Lung (tissue), 12 donors: ENCODE data around the gene CPM. TPM values are rescaled to one million over a fixed set of nuclear protein-coding genes. Genes with fewer than 3 reads are reported as not detected.
A peak's percentile ranks its signal among the peaks of the same experiment; 100 is the strongest.

Experiments
- ATAC-seq: fragments of 200-7000 bp; cut with Tn5 transposase; one replicate; pipeline ENCODE4 v1.9.1; 2020; ENCODE audit warnings: moderate number of reproducible peaks; ENCODE audit not compliant: insufficient read depth, low FRiP score
- DNase-seq, 3 donors: peaks; one replicate each; pipeline ENCODE4 v3.0.0-alpha.2; 2013 to 2017
- H3K27ac ChIP-seq, 2 donors: one replicate each; pipeline ENCODE4 v1.5.1; 2013; ENCODE audit warnings: mild to moderate bottlenecking in 2 of 2, moderate library complexity in 2 of 2, control low read depth in 1 of 2, inconsistent platforms in 1 of 2, low read depth in 1 of 2, low read length in 1 of 2
- H3K27me3 ChIP-seq, 3 donors: one replicate each; pipeline ENCODE4 v1.5.1; 2013; ENCODE audit warnings: low read length in 2 of 3; ENCODE audit not compliant: control insufficient read depth in 3 of 3, insufficient read depth in 3 of 3
- H3K36me3 ChIP-seq, 4 donors: one replicate each; pipeline ENCODE4 v1.5.1; 2013; ENCODE audit warnings: low read length in 4 of 4, mild to moderate bottlenecking in 1 of 4, moderate library complexity in 1 of 4; ENCODE audit not compliant: control insufficient read depth in 4 of 4, insufficient read depth in 4 of 4
- H3K4me1 ChIP-seq, 5 donors: one replicate each; pipeline ENCODE4 v1.5.1; 2013; ENCODE audit warnings: low read length in 5 of 5, mild to moderate bottlenecking in 2 of 5, moderate library complexity in 1 of 5; ENCODE audit not compliant: control insufficient read depth in 5 of 5, insufficient read depth in 5 of 5
- H3K4me3 ChIP-seq: one replicate; pipeline ENCODE4 v1.5.1; 2013; ENCODE audit warnings: mild to moderate bottlenecking, control low read depth, moderate library complexity
- H3K9ac ChIP-seq, 2 donors: one replicate each; pipeline ENCODE4 v1.5.1; 2013; ENCODE audit warnings: low read length in 2 of 2, control low read depth in 1 of 2; ENCODE audit not compliant: insufficient read depth in 1 of 2
- H3K9me3 ChIP-seq, 4 donors: one replicate each; pipeline ENCODE4 v1.5.1; 2013; ENCODE audit warnings: low read length in 3 of 4, mild to moderate bottlenecking in 1 of 4, moderate library complexity in 1 of 4; ENCODE audit not compliant: control insufficient read depth in 4 of 4, insufficient read depth in 3 of 4
- WGBS, 2 donors: extraction: QIAGEN DNeasy Blood & Tissue Kit; methylation state at CpG; one replicate each; pipeline ENCODE4 v1.1.7; 2013; 5-methylcytosine and 5-hydroxymethylcytosine counted together
- polyA plus RNA-seq, 2 donors: library from polyadenylated mRNA; stranded (reverse); fragments of 200-250 nt; gene quantifications; one replicate each; pipeline ENCODE4 v1.2.1, GENCODE V29; 2013
- total RNA-seq, 2 donors: library from RNA; depleted of rRNA in 1 of 2; stranded (reverse); fragments of >200 nt in 1 of 2; gene quantifications; one replicate each; pipeline ENCODE4 v1.2.1, GENCODE V29; 2014 to 2021
- TF ChIP-seq, protein P1 (sequence below): IDR thresholded peaks from 2 replicates; pipeline ENCODE4 v1.5.1; 2012; ENCODE audit warnings: mild to moderate bottlenecking; ENCODE audit errors: control extremely low read depth, extremely low read depth
- donor health status: control.
- donor health status: control.
- donor health status: Bipolar disorder and iron deficiency.
- donor health status: healthy.
- donor health status: DM: yes; HTN: yes; CAD: no.

CPM gene
- total and polyA plus RNA-seq, 4 donors, result 66.6 to 241 (median 136) TPM

DNA sequence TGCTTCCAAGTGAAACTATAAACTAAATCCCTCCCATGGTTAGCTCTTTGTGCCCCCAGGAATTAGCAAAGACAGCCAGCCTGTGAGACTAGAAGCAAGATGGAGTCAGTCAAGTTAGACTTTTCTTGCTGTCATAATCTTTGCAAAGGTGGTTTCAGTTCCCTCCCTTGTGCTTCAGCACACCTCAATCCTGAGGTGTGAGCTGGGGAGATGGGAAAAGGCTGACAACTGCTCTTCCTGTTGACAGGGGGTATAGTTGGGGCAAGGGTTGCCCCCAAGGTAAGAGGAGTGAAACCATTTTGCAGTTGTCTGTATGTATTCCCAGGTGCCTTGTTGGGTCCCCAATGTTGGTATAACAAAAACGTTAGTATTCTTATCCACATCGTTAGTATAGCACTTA is 12.3 kb upstream of the CPM start:
- H3K27me3 ChIP-seq, result no peaks in the 10 kb centered on the region
- H3K9ac ChIP-seq, result no peak overlapping the region
- peaks cover 0 to 13% (median 0%) of the 10 kb centered on the region in 5 donors for H3K4me1 ChIP-seq
- H3K9me3 ChIP-seq, result no peaks in the 10 kb centered on the region
- no peak for DNase-seq
- no peak overlapping the region for H3K4me3 ChIP-seq
- TF ChIP-seq, protein P1, sequence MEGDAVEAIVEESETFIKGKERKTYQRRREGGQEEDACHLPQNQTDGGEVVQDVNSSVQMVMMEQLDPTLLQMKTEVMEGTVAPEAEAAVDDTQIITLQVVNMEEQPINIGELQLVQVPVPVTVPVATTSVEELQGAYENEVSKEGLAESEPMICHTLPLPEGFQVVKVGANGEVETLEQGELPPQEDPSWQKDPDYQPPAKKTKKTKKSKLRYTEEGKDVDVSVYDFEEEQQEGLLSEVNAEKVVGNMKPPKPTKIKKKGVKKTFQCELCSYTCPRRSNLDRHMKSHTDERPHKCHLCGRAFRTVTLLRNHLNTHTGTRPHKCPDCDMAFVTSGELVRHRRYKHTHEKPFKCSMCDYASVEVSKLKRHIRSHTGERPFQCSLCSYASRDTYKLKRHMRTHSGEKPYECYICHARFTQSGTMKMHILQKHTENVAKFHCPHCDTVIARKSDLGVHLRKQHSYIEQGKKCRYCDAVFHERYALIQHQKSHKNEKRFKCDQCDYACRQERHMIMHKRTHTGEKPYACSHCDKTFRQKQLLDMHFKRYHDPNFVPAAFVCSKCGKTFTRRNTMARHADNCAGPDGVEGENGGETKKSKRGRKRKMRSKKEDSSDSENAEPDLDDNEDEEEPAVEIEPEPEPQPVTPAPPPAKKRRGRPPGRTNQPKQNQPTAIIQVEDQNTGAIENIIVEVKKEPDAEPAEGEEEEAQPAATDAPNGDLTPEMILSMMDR, result no peak
- no peaks in the 10 kb centered on the region for H3K36me3 ChIP-seq
- WGBS, 2 donors, result 83 to 91% methylated on average over 2 of the region's 2 CpGs
- H3K27ac ChIP-seq, result no peak overlapping the region
- ATAC-seq, result no peak

DNA sequence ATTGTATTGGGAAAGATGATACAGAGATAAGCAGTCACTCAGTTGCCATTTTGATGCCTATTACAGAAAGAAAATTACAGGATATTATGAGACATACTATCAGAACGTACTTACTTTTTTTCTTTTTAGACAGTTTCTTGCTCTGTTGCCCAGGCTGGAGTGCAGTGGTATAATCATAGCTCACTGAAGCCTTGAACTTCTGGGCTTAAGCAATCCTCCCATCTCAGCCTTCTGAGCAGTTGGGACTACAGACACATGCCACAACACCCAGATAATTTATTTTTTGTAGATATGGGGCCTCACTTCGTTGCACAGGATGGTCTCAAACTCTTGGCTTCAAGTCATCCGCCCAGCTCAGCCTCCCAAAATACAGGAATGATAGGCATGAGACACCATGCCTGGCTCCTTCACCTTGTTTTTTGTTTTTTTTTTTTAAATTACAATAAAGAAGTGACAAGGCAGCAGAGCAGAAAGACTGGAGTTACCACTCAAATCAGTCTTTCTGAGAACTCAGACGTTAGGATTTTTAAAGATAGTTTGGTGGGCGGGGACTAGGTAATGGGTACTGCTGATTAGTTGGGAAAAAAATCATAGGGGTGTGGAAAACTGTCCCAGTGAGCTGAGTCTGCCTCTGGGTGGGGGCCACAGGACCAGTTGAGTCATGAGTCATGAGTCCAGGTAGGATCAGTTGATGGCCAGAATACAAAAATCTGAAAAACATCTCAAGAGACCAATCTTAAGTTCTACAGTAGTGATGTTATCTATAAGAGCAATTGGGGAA is 11.5 kb upstream of the CPM start:
- no peak overlapping the region for H3K27ac ChIP-seq
- no peak overlapping the region for H3K4me3 ChIP-seq
- peaks cover 0 to 13% (median 0%) of the 10 kb centered on the region in 5 donors for H3K4me1 ChIP-seq
- no peaks in the 10 kb centered on the region for H3K27me3 ChIP-seq
- TF ChIP-seq, protein P1, result no peak
- H3K36me3 ChIP-seq, result no peaks in the 10 kb centered on the region
- H3K9ac ChIP-seq, result no peak overlapping the region
- no peak for DNase-seq
- 74 to 84% methylated on average over 5 of the region's 5 CpGs for WGBS, 2 donors
- H3K9me3 ChIP-seq, result no peaks in the 10 kb centered on the region
- ATAC-seq, result no peak

DNA sequence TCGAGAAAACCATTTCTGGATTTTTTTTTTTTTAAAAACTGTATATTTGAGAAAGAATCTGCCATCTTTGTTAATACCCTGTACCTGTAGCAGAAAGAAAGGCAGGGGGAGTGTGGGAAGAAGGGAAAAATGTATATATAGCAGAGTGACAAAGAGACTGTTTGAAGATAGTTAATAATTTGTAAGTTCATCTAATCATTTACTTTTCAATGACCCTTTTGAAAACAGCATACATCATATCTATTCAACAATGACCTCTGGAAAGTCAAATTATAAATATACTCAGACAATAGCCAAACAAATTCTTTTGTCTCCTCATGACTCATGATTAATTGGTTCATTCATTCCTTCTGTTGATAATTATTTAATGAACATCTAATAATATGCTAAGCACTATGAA is 10.9 kb upstream of the CPM start:
- TF ChIP-seq, protein P1, result no peak
- ATAC-seq, result no peak
- 80 to 90% methylated on average over 1 of the region's 1 CpG for WGBS, 2 donors
- Histone ChIP-seq H3K27me3 (no peaks in the 10 kb centered on the region), H3K27ac (no peak overlapping the region), H3K9me3 (no peaks in the 10 kb centered on the region), H3K36me3 (no peaks in the 10 kb centered on the region), H3K9ac (no peak overlapping the region), H3K4me3 (no peak overlapping the region), H3K4me1 (peaks cover 0 to 13% (median 0%) of the 10 kb centered on the region in 5 donors)
- DNase-seq, result peak in 1 of 3 donors; percentile 27
